ENCODE results near the gene HIVEP3. TPM values are rescaled to one million over a fixed set of nuclear protein-coding genes. Genes with fewer than 3 reads are reported as not detected.

HIVEP3 gene
- total RNA-seq, 2 donors from 2014 or later: 0.13 to 0.99 TPM

GRCh38 chr1:41633764-41634163 is 285.0 kb downstream of the HIVEP3 start:
- TF ChIP-seq CTCF (conservative IDR thresholded peaks at IDR 0.05): no peak
- no peak overlapping the region for H3K9ac ChIP-seq (ENCODE audit: extremely low read depth, low read length, poor library complexity, severe bottlenecking)
- no peaks in the 10 kb centered on the region for H3K9me3 ChIP-seq (ENCODE audit: control insufficient read depth, low read length)
- no peak overlapping the region for H3K27ac Mint-ChIP-seq
- no peak overlapping the region for H3K27ac ChIP-seq (ENCODE audit: low read depth, low read length)
- no peaks in the 10 kb centered on the region for H3K36me3 Mint-ChIP-seq (ENCODE audit: low read depth)
- H3K4me3 Mint-ChIP-seq: no peak overlapping the region
- H3K27me3 Mint-ChIP-seq (ENCODE audit: insufficient read depth): no peaks in the 10 kb centered on the region
- no peaks in the 10 kb centered on the region for H3K4me1 Mint-ChIP-seq
- H3K27me3 ChIP-seq (ENCODE audit: control insufficient read depth, insufficient read depth, low read length, poor library complexity, severe bottlenecking): no peaks in the 10 kb centered on the region
- no peaks in the 10 kb centered on the region for H3K4me1 ChIP-seq (ENCODE audit: control insufficient read depth, insufficient read depth, low read length)
- no peak for DNase-seq
- H3K9me3 Mint-ChIP-seq: no peaks in the 10 kb centered on the region
- H3K4me3 ChIP-seq (ENCODE audit: low read length): no peak overlapping the region
- no peaks in the 10 kb centered on the region for H3K36me3 ChIP-seq (ENCODE audit: control insufficient read depth, insufficient read depth, low read length)
- 78 to 89% methylated on average over 3 to 4 of the region's 5 CpGs for WGBS, 2 experiments (ENCODE audit: insufficient coverage in 1 of 2, insufficient read length in 1 of 2)

- Mint-ChIP-seq H3K4me1 (no peaks in the 10 kb centered on the region), H3K36me3 (ENCODE audit: low read depth) (no peaks in the 10 kb centered on the region), H3K27me3 (ENCODE audit: insufficient read depth) (no peaks in the 10 kb centered on the region), H3K4me3 (no peak overlapping the region), H3K27ac (no peak overlapping the region), H3K9me3 (no peaks in the 10 kb centered on the region)
- Histone ChIP-seq H3K4me3 (ENCODE audit: low read length) (no peak overlapping the region), H3K4me1 (ENCODE audit: control insufficient read depth, insufficient read depth, low read length) (no peaks in the 10 kb centered on the region), H3K27me3 (ENCODE audit: control insufficient read depth, insufficient read depth, low read length, poor library complexity, severe bottlenecking) (no peaks in the 10 kb centered on the region), H3K27ac (ENCODE audit: low read depth, low read length) (no peak overlapping the region), H3K9me3 (ENCODE audit: control insufficient read depth, low read length) (no peaks in the 10 kb centered on the region), H3K9ac (ENCODE audit: extremely low read depth, low read length, poor library complexity, severe bottlenecking) (no peak overlapping the region), H3K36me3 (ENCODE audit: control insufficient read depth, insufficient read depth, low read length) (no peaks in the 10 kb centered on the region)
- 83 to 86% methylated on average over 1 to 14 of the region's 14 CpGs for WGBS, 2 experiments (ENCODE audit: insufficient coverage in 1 of 2, insufficient read length in 1 of 2)
- TF ChIP-seq CTCF (conservative IDR thresholded peaks at IDR 0.05): no peak
- no peak for DNase-seq
Measured at GRCh38 chr1:41632781-41633575, 285.7 kb downstream of the HIVEP3 start.

GRCh38 chr1:41631971-41632370 is 286.8 kb downstream of the HIVEP3 start:
- Mint-ChIP-seq H3K36me3 (ENCODE audit: low read depth) (no peaks in the 10 kb centered on the region), H3K4me3 (no peak overlapping the region), H3K4me1 (no peaks in the 10 kb centered on the region), H3K9me3 (no peaks in the 10 kb centered on the region), H3K27ac (no peak overlapping the region), H3K27me3 (ENCODE audit: insufficient read depth) (no peaks in the 10 kb centered on the region)
- DNase-seq: peak; percentile 24
- TF ChIP-seq CTCF (conservative IDR thresholded peaks at IDR 0.05): no peak
- H3K9me3 ChIP-seq (ENCODE audit: control insufficient read depth, low read length): no peaks in the 10 kb centered on the region
- H3K9ac ChIP-seq (ENCODE audit: extremely low read depth, low read length, poor library complexity, severe bottlenecking): no peak overlapping the region
- H3K27ac ChIP-seq (ENCODE audit: low read depth, low read length): no peak overlapping the region
- no peak overlapping the region for H3K4me3 ChIP-seq (ENCODE audit: low read length)
- H3K4me1 ChIP-seq (ENCODE audit: control insufficient read depth, insufficient read depth, low read length): no peaks in the 10 kb centered on the region
- H3K27me3 ChIP-seq (ENCODE audit: control insufficient read depth, insufficient read depth, low read length, poor library complexity, severe bottlenecking): no peaks in the 10 kb centered on the region
- 82 to 85% methylated on average over 6 of the region's 6 CpGs for whole genome bisulfite sequencing, 2 experiments (ENCODE audit: insufficient coverage in 1 of 2, insufficient read length in 1 of 2)
- H3K36me3 ChIP-seq (ENCODE audit: control insufficient read depth, insufficient read depth, low read length): no peaks in the 10 kb centered on the region
